ENCODE measurements around the gene ITGB6. TPM values are rescaled to one million over a fixed set of nuclear protein-coding genes. Genes with fewer than 3 reads are reported as not detected.
A peak's percentile ranks its signal among the peaks of the same experiment; 100 is the strongest.

The ITGB6 gene
- total and polyA plus RNA-seq, 2 of the 8 experiments (the other 6 are each of a cell fraction or from before 2014, with no cell fraction given) = not detected

GRCh38 chr2:160210599-160211138 lies 10.6 kb upstream of the ITGB6 start:
- H3K14ac ChIP-seq (ENCODE audit: insufficient read length) = no peak overlapping the region
- H3K79me1 ChIP-seq (ENCODE audit: low read depth, low read length) = no peaks in the 10 kb centered on the region
- H2BK5ac ChIP-seq (ENCODE audit: low read depth, low read length) = no peak overlapping the region
- H3K79me2 ChIP-seq (ENCODE audit: control insufficient read depth in 1 of 2, insufficient read depth in 2 of 2, low read length in 2 of 2) = no peaks in the 10 kb centered on the region
- no peaks in the 10 kb centered on the region for H3K23me2 ChIP-seq (ENCODE audit: low read depth, low read length)
- no peak overlapping the region for H3K4me2 ChIP-seq (ENCODE audit: insufficient read depth in 1 of 2, low read depth in 2 of 2, low read length in 2 of 2)
- H3K4me1 ChIP-seq (replicated peaks in 1 of 4; ENCODE audit: control insufficient read depth in 3 of 4, insufficient read depth in 4 of 4, low read length in 3 of 4) = no peaks in the 10 kb centered on the region
- H3K56ac ChIP-seq (replicated peaks; ENCODE audit: insufficient read length, low read depth, low read length) = no peak overlapping the region
- no peak overlapping the region for H2BK12ac ChIP-seq (ENCODE audit: low read depth, low read length)
- H4K91ac ChIP-seq (replicated peaks; ENCODE audit: insufficient read length, low read length) = no peak overlapping the region
- H4K5ac ChIP-seq (ENCODE audit: insufficient read length, low read depth, low read length) = no peak overlapping the region
- H3K23ac ChIP-seq (ENCODE audit: insufficient read length) = no peak overlapping the region
- POLR2A ChIA-PET (ENCODE audit: partially characterized antibody) = no interaction called here
- H4K8ac ChIP-seq (ENCODE audit: extremely low read depth, insufficient read depth, low read length) = no peak overlapping the region
- CTCF ChIA-PET (ENCODE audit: partially characterized antibody) = interaction anchor here (0.6 to 5.1 kb wide), 29 partner anchors 10 to 853 kb away, joined by 3 to 43 read pairs (median 4); partner anchors contain the start of gene ITGB6
- H3K36me3 ChIP-seq (ENCODE audit: control insufficient read depth in 2 of 4, insufficient read depth in 4 of 4, low read length in 3 of 4) = no peaks in the 10 kb centered on the region
- 0 out of 4 replicates have a peak, but pooled peaks cover 0 to 4% of the 10 kb centered on the region in 2 experiments for H3K9me3 ChIP-seq (ENCODE audit: insufficient read depth in 2 of 2, low read depth in 1 of 2, low read length in 1 of 2)
- 40% methylated on average over 11 of the region's 11 CpGs; no CpG with 5 or more reads in 1 of the 2 experiments for WGBS, 2 experiments (ENCODE audit: extremely low coverage in 1 of 2, insufficient coverage in 1 of 2, insufficient read length in 1 of 2, insufficient replicate concordance in 2 of 2, low coverage in 1 of 2, low lambda C conversion rate in 2 of 2, missing lambda C conversion rate in 1 of 2)
- no peak overlapping the region for H2BK20ac ChIP-seq (ENCODE audit: low read length)
- no peak overlapping the region for H3K4me3 ChIP-seq (ENCODE audit: extremely low read depth in 1 of 4, insufficient read depth in 2 of 4, low read depth in 3 of 4, low read length in 4 of 4)
- no peaks in the 10 kb centered on the region for H3K27me3 ChIP-seq (replicated peaks in 1 of 4; ENCODE audit: control insufficient read depth in 3 of 4, extremely low read depth in 1 of 4, insufficient read depth in 3 of 4, low read length in 3 of 4)
- no peak overlapping the region for H2AK5ac ChIP-seq (ENCODE audit: low read depth, low read length)
- no peak overlapping the region for H2BK15ac ChIP-seq (ENCODE audit: low read length)
- no peak overlapping the region for H2AFZ ChIP-seq (ENCODE audit: low read length)
- H4K20me1 ChIP-seq (replicated peaks in 1 of 2; ENCODE audit: control insufficient read depth in 1 of 2, insufficient read depth in 2 of 2, low read length in 2 of 2) = no peaks in the 10 kb centered on the region
- DNase-seq (ENCODE audit: low read depth in 1 of 2, low spot score in 2 of 2) (peak; percentile 36 to 89), FAIRE-seq (peak; percentile 87)
- no peak overlapping the region for H3K18ac ChIP-seq (ENCODE audit: extremely low read depth, low read length)
- no peak overlapping the region for H3K9ac ChIP-seq (replicated peaks in 1 of 4; ENCODE audit: extremely low read depth in 1 of 4, low read depth in 3 of 4, low read length in 3 of 4)
- peak; percentile 43; the same call in 1 of the 2 replicates for TF ChIP-seq MAX (IDR thresholded peaks at IDR 0.05)
- 0 out of 2 replicates have a peak, but pooled peaks have one; percentile 20 for TF ChIP-seq YY1 (IDR thresholded peaks at IDR 0.05; ENCODE audit: low read depth, low read length)
- TF ChIP-seq RAD21 (IDR thresholded peaks at IDR 0.05 in 1 of 2, conservative IDR thresholded peaks at IDR 0.05 in 1 of 2; ENCODE audit: low read depth in 2 of 2, low read length in 2 of 2) = peak; percentile 83 to 87
- no peak for TF ChIP-seq GABPA (IDR thresholded peaks at IDR 0.05; ENCODE audit: borderline replicate concordance, insufficient read depth, low read length)
- TF ChIP-seq CTCF (IDR thresholded peaks at IDR 0.05; ENCODE audit: control extremely low read depth in 1 of 3, insufficient read depth in 1 of 3, low read depth in 1 of 3, low read length in 3 of 3) = peak; percentile 90 to 91 (median 91)
- no peak; the same call in 1 of the 2 replicates for TF ChIP-seq MAFK (IDR thresholded peaks at IDR 0.05; ENCODE audit: low read depth, low read length)
- TF ChIP-seq CHD2 (IDR thresholded peaks at IDR 0.05; ENCODE audit: low read length) = 0 out of 2 replicates have a peak, but pooled peaks have one; percentile 23
- H3K4ac ChIP-seq (replicated peaks; ENCODE audit: insufficient read length, low read depth, low read length) = no peak overlapping the region
- no peak overlapping the region for H3K27ac ChIP-seq (ENCODE audit: low read depth, low read length)
- H2BK120ac ChIP-seq (replicated peaks; ENCODE audit: low read depth, low read length) = no peak overlapping the region

All from H1 (cell line).